GM18502 (cell line): Measurements from ENCODE around the gene MEPE.

ENCODE experiments used
- ATAC-seq: cut with Tn5 transposase; IDR thresholded peaks from one replicate; pipeline ENCODE4 v1.9.1; 2021; ENCODE audit warnings: mild to moderate bottlenecking; ENCODE audit not compliant: unreplicated experiment, poor library complexity

Gene MEPE

DNA sequence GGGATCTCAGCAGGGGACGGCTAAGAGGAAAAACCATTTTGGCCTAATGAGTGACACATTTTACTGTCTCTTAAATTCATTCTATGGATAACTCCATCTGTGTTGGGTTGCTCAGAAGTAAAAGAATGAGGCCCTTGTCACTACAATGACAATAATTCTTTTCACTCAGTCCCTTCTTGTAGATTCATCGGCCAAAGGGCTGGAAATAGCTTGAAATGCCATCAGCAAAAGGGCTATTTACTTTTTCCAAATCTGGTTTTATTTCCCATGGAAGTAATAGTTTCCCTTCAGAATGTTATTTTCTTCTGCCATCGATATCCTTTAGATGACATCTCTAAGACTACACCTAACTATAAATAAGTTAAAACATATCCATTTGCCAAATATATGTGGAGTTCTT is 7.4 kb downstream of the MEPE start:
- ATAC-seq: no peak

DNA sequence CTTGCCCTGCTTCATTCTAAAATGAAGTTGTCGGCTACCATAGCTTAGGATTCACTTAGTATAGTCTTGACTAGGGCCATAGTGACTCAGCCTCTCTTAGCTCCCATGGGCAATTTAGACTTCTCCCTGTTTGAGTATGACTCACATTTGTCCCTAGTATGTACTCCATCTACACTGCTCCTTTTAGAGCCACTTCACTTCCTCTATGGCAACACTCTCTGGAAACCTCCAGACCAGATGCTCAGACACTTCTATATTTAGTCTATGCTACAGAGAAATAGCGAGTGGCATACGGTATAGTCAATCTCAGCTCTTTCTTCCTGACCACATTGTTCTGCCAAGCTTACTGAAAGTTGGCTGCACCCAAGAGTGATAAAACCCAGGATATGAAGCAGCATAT is 11.2 kb downstream of the MEPE start:
- ATAC-seq: no peak

DNA sequence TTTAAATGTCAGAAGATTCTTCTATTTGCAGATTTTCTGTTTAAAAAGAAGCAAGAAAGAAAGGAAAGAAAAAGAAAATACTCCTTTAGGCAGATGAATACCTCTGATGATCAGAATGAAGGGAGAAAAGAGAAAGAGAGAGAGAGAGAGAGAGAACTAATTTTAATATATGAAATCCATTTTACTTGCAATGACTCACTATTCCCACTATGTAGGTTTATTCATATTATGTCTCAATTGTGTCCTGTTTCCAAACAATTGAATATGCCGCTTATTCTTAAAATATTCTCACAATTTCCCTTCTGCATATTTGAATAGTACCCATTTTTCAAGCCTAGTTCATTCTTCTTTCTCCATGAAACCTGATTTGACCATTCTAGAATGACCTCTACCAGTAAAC is 11.7 kb downstream of the MEPE start:
- no peak for ATAC-seq

DNA sequence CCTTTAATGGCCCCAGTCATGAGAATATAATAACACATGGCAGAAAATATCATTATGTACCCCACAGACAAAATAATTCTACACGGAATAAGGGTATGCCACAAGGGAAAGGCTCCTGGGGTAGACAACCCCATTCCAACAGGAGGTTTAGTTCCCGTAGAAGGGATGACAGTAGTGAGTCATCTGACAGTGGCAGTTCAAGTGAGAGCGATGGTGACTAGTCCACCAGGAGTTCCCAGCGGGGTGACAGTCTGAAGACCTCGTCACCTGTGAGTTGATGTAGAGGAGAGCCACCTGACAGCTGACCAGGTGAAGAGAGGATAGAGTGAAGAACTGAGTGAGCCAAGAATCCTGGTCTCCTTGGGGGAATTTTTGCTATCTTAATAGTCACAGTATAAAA is 13.5 kb downstream of the MEPE start:
- ATAC-seq: no peak

DNA sequence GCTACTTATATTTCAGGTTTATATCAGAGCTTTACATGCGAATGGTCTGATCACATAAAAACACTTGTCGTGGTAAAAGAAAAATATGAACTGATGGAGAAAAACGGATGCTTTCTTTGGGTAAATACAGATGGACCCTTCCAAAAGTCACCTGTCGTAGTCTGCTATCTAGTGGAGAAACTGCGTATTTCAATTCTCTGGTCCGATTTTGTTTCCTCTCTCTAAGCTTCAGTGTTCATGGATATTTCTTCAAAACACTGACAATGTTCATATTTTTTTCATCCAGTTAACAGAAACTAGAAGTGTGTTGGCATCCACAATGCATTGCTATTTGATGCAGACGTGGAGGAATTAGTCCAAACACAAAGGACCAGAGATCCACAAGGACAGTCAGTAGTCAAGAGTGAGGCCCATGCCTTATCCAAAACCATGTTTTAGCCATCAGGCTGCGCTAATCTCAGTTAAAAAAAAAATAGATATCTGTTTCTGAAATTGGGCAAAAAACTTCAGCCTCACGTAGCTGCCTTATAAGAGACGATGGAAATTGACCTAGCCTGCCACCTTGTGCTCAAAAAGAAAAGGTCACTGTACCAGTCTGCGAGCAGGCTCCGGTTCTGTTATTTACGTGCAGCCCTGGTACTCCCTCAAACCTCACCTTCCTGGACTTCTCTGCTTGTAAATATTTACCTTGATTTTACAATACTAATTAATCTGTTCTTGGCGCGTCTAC is 16.0 kb downstream of the MEPE start:
- ATAC-seq: peak; percentile 93

DNA sequence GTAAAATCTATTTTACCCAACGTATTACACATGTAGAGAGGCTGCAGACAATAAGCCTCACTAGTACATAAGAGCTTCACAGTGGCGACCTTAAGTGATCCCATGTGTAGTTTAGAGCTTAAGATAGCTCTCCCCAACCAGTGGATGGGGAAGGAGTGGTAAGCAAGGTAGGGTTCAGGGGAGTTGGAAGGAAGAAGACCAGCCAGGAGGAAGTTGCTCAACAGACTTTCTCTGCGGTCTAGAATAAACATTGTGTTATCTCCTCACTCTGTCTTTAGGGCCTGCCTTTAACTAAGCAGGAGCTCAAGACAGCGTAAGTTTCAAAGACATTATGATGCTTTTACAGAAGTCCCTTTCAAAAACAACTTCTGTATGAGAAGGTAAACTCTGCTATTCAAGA is 16.8 kb downstream of the MEPE start:
- ATAC-seq: no peak

DNA sequence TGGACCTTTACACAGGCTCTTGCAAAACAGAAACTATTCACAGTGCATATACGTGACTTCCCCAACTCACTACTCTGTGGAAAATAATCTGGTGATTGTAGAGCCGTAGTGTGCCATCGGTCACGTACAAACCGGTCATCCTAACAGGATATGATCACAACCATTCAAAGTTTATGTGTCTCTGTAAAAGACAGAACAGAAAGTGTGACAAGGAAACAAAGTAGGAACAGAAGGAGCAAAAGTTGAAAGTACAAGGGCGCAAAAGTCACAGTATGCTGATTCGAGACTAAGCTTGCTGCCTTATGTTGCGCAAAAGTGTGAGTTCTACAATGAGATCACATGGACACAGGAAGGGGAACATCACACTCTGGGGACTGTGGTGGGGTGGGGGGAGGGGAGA is 18.6 kb downstream of the MEPE start:
- ATAC-seq: no peak

DNA sequence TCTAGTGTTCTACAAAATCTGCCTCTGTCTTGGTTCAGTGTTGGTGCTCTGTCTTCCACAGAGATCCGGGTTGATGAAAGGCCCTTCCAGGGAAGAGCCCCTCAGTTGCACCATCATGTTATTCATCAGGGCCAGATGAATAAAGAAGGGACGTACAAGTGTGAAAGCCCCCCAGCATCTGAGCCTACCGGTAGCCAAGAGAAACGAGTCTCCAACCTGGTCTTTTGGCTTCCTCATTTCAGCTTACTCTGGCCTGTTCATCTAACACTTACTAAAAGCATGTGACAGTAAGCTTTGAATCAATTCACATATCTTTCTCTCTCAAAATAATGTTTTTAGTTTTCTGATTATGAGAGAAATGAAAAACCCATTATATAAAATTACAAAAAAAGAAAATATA is 19.2 kb downstream of the MEPE start:
- no peak for ATAC-seq

DNA sequence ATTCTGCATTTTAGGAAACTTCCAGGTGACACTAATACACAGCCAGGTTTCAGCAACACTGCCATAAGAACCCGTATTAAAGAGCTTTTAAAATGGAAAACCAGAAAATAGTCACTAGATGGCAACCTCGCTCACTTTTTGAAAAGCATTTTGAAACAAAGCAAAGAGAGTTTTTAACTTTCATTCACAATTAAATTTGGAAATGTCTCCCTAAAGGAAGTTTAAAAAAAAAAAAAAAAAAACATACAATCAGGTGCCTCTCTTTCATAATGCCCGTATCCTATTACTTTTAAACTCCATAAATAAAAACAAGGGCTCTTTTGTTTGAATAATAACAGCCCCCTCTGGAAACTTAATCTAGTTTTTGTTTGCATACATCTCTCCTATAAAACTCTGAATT is 20.3 kb downstream of the MEPE start:
- no peak for ATAC-seq

DNA sequence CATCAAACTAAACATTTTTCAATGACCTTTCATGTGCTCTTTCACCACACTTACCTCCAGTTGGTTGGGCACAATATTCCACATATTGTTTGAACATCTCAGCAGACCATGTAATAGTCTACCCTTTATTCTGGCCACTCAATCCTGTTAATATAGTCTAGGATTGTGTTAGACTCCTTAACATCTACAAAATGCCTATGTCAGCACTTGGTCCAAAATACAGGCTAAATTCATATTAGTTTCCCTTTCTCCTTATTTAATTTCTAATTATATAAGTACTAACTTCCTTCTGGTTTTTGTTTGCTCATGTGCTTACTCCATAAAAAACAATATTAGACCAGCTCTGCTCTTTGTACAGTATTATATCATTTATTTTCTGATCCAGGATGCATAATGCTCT is 21.1 kb downstream of the MEPE start:
- ATAC-seq: no peak

DNA sequence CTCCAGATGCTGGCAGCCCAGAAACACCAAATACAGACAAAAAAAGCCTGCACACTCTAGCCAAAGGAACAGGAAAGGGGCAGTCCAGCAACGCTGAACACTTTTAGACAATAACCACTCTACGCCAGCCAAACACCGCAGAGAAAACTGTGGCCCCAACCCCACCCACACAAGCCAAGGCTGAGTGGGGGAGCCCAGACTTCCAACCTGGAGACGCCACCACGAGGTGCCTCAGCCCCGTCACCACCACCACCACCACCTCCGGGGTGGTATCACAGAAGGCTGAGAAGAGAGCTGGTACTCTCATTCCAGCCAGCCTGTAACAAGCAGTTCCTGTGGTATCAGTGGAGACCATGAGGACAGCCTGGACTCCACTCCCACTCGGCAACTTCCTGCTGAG is 22.8 kb downstream of the MEPE start:
- ATAC-seq: no peak

DNA sequence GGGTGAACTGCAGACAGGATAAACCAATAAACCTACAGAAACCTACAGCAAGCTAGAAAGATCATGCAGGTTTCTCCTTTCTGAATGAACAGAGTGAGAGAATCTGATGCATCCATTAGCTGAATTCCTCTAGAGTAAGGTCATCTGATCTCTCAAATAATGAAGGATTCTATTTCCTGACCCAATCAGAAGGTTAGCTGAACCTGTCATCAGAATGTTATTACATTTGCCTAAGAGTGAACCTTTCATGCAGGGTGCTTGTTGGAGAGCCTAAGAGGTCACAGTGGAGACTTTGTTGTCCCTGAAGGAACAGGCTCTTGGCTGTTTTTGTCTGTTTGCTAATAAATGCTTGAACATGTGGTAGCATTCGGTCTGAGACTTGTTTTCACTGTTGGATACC is 24.0 kb downstream of the MEPE start:
- no peak for ATAC-seq

DNA sequence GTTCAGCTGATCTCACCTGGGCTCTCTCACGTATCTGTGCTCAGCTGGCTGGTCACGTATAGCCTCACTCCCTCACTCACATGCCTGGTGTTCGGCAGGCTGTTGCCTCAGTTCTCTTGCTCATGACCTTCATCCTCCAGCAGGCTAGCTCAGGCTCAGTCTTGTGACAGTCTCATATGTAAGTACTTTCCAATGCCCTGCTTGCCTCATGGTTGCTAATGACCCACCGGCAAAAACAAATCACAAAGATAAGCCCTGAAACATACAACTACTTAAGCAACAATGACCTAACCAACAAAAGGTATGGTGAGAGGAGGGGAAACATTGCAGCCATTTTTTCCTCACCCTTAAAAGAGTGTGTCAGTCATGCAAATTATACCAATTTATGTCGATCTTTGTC is 25.0 kb downstream of the MEPE start:
- no peak for ATAC-seq

DNA sequence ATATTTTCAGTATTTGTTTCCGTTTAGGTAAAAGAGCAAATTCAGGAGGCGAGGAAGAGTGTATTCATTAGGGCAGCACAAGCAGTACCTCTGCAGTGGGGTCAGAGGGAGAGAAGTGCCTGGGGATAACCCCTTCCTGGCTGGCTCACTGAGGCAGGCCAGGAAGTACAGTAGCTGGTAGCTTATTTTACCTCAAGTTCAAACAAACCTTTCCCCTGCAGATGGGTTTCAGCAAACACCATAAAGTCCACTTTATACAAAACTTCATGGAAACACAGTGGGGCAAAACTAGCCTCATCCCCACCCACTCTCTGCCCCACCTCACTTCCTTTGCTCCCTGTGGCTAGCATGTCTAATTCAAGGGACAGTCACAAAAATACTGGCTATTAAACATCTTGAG is 29.5 kb downstream of the MEPE start:
- no peak for ATAC-seq

DNA sequence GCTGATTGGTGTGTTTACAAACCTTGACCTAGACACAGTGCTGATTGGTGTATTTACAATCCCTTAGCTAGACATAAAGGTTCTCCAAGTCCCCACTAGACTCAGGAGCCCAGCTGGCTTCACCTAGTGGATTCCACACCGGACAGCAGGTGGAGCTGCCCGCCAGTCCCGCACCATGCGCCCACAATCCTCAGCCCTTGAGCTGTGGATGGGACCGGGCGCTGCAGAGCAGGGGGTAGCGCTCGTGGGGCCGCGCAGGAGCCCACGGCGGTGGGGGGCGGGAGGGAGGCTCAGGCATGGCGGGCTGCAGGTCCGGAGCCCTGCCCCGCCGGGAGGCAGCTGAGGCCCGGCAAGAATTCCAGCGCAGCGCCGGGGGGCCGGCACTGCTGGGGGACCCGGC is 30.7 kb downstream of the MEPE start:
- ATAC-seq: no peak

DNA sequence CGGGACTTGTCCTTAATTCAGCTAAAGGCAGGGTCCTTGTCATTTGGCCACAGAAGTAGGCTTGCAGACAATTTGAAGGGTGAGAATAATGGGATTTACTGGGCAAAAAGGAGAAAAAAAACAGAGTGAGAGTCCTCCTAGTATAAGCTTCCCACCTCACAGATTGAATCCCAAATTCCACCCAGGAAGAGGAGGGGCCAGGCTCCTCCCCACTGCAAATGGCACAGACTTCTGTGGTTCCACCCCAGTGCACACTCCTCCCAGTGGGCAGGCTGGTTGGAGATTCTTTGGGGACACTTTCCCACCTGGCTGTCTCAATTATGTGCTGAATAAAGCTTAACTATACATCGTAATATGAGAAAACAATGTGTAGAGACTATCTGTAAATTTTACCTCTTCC is 31.6 kb downstream of the MEPE start:
- no peak for ATAC-seq

DNA sequence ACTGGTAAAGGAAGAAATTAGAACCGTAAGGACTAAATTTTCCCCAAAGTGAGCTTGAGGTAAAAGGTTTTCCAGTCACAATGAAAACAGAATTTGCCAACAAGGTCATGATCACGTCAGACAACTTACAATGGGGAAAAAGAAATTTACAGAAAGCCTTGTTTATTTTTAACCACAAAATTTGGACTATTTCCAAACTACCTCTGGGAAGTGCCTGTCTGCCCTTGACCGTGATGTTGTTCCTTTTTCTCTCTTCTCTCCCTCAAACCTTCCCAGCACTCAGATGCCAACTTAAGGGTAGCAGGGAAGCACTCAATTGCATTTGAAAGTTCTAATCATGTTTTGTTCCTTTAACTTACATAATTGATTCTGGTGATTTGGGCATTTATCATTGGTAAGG is 32.5 kb downstream of the MEPE start:
- ATAC-seq: no peak

DNA sequence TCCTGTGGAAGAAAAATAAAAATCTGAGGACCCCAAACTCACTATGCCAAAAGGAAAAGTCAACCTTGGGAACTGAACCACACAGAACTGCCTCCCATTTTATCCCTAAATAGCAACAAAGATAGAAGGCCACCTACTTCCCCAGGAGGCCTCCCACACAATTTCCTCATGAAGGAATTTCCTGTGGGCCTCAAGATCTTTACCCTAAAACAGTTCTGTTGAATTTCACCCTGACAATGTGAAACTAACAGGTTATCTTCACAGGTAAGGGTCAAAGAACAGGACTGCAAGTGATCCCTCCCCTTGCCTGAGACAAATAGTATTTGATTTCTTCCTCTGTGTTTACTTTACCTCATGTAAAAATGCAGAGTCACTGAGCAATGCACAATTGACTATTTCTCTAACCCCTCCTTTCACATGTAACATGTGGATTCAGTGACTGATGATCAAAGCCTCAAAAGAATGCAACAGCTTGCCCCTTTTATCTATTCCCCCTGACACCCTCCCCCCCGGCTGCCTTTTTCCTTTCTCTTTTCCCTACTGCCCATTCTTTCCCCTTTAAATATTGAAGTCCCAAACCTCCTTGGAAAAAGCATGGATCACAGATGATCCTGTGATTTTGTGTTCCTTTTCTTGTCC is 33.3 kb downstream of the MEPE start:
- ATAC-seq: no peak

DNA sequence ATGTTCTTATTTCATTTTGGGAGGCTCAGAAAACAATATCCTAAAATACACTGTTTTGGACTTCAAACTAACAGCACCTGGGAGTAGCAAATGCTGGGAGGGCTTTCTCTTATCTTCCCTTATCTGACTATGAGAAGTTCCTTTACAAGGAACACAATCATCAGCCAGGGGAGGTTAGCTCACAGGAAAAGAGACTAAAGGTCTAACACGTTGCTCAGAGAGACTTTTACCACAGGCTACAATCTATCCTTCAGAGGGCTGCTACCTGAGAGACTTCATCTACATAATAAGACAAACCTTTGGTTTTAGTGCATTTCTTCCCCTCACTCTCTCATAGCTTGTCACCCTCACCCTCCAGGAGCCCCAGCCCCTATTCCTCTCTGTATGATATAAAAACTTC is 35.8 kb downstream of the MEPE start:
- ATAC-seq: no peak

DNA sequence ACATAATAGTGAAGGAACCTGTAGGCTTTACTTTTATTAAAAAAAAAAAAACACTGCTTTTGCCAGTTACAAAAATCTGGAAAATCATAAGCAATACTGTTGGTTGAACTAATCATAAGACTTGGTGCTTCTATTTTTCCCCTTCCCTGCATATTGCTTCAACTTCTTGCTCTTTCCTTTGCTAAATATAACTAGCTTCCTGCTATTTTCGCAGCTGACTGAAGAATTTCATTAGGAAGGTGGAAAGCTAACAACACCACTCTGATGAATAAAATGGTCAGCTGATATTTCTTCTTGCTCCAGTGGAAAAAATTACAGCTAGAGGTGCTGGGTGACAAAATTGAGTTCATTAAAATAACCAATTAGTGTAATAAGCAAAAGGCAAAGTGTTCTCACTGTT is 39.3 kb downstream of the MEPE start:
- ATAC-seq: no peak

DNA sequence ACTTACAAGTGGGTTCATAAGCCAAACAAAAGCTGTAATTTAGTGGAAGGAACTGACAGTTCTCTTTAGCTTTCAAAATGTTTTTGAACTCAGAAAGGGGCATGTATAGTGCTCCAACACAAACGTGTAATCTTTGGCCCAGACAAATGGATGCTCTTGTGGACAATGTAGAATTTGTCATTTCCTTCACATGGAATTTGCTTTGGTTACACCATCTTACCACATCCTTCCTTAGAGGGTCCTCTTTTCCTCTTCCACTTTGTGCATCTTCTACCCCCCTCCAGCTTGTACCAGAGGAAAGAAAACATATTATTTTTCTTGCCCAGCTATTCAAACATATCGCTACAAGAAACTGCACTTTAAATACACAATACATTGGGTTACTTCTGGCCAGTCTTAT is 42.4 kb downstream of the MEPE start:
- ATAC-seq: no peak

DNA sequence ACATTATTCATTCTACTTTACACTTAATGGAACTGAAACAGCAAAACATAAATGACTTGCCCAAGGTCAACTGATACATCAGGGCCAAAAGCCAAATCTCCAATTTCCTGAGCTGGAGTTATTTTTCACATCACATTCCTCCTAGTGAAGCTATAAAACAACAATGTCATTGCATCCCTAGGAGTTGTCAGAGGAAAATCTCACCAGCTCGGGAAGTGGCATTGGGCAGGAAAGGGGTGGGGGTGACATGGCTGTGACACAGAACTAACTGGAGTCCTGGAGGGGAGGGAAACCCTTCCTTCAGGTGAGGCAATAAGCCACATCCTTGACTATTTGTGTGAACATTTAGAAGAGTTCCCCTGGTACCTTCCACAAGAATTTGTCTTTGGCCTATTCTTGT is 47.3 kb downstream of the MEPE start:
- no peak for ATAC-seq
